Trophoblast cell (in vitro differentiated cells and primary cell): ENCODE results near the gene MLYCD.

Experiments used
- DNase-seq, 2 donors: peaks; one replicate each; pipeline ENCODE4 v3.0.0-alpha.2; 2016
- H2AFZ ChIP-seq: 2 replicates; pipeline ENCODE4 v1.6.1; 2013; ENCODE audit warnings: low read length, moderate library complexity, mild to moderate bottlenecking; ENCODE audit not compliant: insufficient read depth, poor library complexity
- H2AK5ac ChIP-seq: 2 replicates; pipeline ENCODE4 v1.6.1; 2013; ENCODE audit warnings: mild to moderate bottlenecking, low read length
- H2BK120ac ChIP-seq: 2 replicates; pipeline ENCODE4 v1.6.1; 2013; ENCODE audit warnings: low read length, mild to moderate bottlenecking, moderate library complexity; ENCODE audit not compliant: insufficient read depth, poor library complexity
- H2BK12ac ChIP-seq: 2 replicates; pipeline ENCODE4 v1.6.1; 2013; ENCODE audit warnings: mild to moderate bottlenecking, low read length, moderate library complexity
- H2BK5ac ChIP-seq: 2 replicates; pipeline ENCODE4 v1.6.1; 2013; ENCODE audit warnings: low read length, low read depth, moderate library complexity, mild to moderate bottlenecking; ENCODE audit not compliant: poor library complexity
- H3K14ac ChIP-seq: 2 replicates; pipeline ENCODE4 v1.6.1; 2013; ENCODE audit warnings: mild to moderate bottlenecking, low read length
- H3K18ac ChIP-seq: 2 replicates; pipeline ENCODE4 v1.6.1; 2013; ENCODE audit warnings: mild to moderate bottlenecking, low read length
- H3K23ac ChIP-seq: 2 replicates; pipeline ENCODE4 v1.6.1; 2013; ENCODE audit warnings: low read length
- H3K27ac ChIP-seq: 2 replicates; pipeline ENCODE4 v1.5.1; 2013; ENCODE audit warnings: low read depth, mild to moderate bottlenecking, inconsistent platforms, low read length, moderate library complexity
- H3K27me3 ChIP-seq: 2 replicates; pipeline ENCODE4 v1.6.1; 2013; ENCODE audit warnings: inconsistent platforms, mild to moderate bottlenecking, low read length, moderate library complexity; ENCODE audit not compliant: insufficient read depth
- H3K36me3 ChIP-seq, 2 experiments: 1 replicate in 1 of 2; 2 replicates in 1 of 2; pipeline ENCODE4 v1.6.1; 2013; ENCODE audit warnings: low read length in 2 of 2, mild to moderate bottlenecking in 2 of 2, moderate library complexity in 1 of 2; ENCODE audit not compliant: insufficient read depth in 2 of 2, control insufficient read depth in 1 of 2
- H3K4ac ChIP-seq: 2 replicates; pipeline ENCODE4 v1.6.1; 2013; ENCODE audit warnings: low read depth, mild to moderate bottlenecking, low read length, moderate library complexity
- H3K4me1 ChIP-seq, 2 experiments: 1 replicate in 1 of 2; 2 replicates in 1 of 2; pipeline ENCODE4 v1.6.1; 2013; ENCODE audit warnings: low read length in 2 of 2, mild to moderate bottlenecking in 2 of 2, moderate library complexity in 1 of 2; ENCODE audit not compliant: insufficient read depth in 2 of 2, control insufficient read depth in 1 of 2
- H3K4me2 ChIP-seq: 2 replicates; pipeline ENCODE4 v1.6.1; 2013; ENCODE audit warnings: inconsistent platforms, mild to moderate bottlenecking, low read length, moderate library complexity
- H3K4me3 ChIP-seq: 2 replicates; pipeline ENCODE4 v1.5.1; 2013; ENCODE audit warnings: mild to moderate bottlenecking, low read depth, low read length, inconsistent platforms
- H3K79me1 ChIP-seq: one replicate; pipeline ENCODE4 v1.6.1; 2013; ENCODE audit warnings: low read length
- H3K79me2 ChIP-seq: 2 replicates; pipeline ENCODE4 v1.6.1; 2013; ENCODE audit warnings: low read length, mild to moderate bottlenecking; ENCODE audit not compliant: control insufficient read depth, insufficient read depth, poor library complexity
- H3K9ac ChIP-seq: 2 replicates; pipeline ENCODE4 v1.6.1; 2013; ENCODE audit warnings: mild to moderate bottlenecking, low read length
- H3K9me3 ChIP-seq: 2 replicates; pipeline ENCODE4 v1.6.1; 2013; ENCODE audit warnings: low read depth, mild to moderate bottlenecking, control low read depth, inconsistent platforms, low read length; ENCODE audit not compliant: insufficient read depth
- H4K12ac ChIP-seq: 2 replicates; pipeline ENCODE4 v1.6.1; 2013; ENCODE audit warnings: low read depth, mild to moderate bottlenecking, low read length, moderate library complexity
- H4K8ac ChIP-seq: 2 replicates; pipeline ENCODE4 v1.6.1; 2013; ENCODE audit warnings: low read depth, mild to moderate bottlenecking, low read length, moderate library complexity
- H4K91ac ChIP-seq: one replicate; pipeline ENCODE4 v1.6.1; 2013; ENCODE audit warnings: low read depth, mild to moderate bottlenecking, low read length, moderate library complexity
- WGBS: extraction: QIAGEN DNeasy Blood & Tissue Kit; methylation state at CpG from one replicate; pipeline ENCODE4 v1.1.7; 2013; ENCODE audit warnings: missing lambda C conversion rate; ENCODE audit not compliant: insufficient read length, insufficient coverage; ENCODE audit errors: extremely low coverage; 5-methylcytosine and 5-hydroxymethylcytosine counted together

The MLYCD gene

DNA sequence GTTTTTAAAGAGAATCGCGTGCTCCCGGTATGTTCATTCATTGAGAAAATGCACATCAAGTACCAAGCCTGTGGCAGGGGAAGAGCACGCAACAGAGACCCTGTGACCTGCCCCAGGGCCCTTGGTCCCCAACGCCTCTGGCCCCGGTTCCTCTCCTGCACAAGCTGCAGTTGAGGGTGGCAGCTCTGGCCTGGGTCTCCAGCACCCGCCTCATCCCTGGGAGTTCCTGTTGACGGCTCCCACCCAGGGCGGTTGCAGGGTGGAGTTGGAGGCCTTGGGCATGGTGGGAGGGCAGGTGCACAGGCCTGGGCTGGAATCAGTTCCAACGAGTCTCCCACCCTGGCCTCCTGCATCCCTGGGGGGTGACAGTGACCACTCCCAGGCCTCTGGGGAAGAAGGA, 74.2 kb downstream of the MLYCD start:
- Histone ChIP-seq H3K23ac (no peak overlapping the region), H3K36me3 (no peaks in the 10 kb centered on the region), H2BK12ac (no peak overlapping the region), H3K27ac (no peak overlapping the region), H3K4me3 (no peak overlapping the region), H3K4ac (no peak overlapping the region), H4K91ac (no peak overlapping the region), H2AK5ac (no peak overlapping the region), H3K79me1 (no peaks in the 10 kb centered on the region), H3K14ac (no peak overlapping the region), H2AFZ (no peak overlapping the region), H3K4me2 (no peak overlapping the region), H3K9me3 (peaks cover 9% of the 10 kb centered on the region), H3K18ac (no peak overlapping the region), H3K79me2 (no peaks in the 10 kb centered on the region), H4K12ac (no peak overlapping the region), H3K27me3 (peaks cover 14% of the 10 kb centered on the region), H3K4me1 (no peaks in the 10 kb centered on the region), H4K8ac (no peak overlapping the region), H2BK5ac (no peak overlapping the region), H3K9ac (no peak overlapping the region), H2BK120ac (no peak overlapping the region)
- no peak for DNase-seq
- no CpG with 5 or more reads among the region's 10 CpGs for whole genome bisulfite sequencing

DNA sequence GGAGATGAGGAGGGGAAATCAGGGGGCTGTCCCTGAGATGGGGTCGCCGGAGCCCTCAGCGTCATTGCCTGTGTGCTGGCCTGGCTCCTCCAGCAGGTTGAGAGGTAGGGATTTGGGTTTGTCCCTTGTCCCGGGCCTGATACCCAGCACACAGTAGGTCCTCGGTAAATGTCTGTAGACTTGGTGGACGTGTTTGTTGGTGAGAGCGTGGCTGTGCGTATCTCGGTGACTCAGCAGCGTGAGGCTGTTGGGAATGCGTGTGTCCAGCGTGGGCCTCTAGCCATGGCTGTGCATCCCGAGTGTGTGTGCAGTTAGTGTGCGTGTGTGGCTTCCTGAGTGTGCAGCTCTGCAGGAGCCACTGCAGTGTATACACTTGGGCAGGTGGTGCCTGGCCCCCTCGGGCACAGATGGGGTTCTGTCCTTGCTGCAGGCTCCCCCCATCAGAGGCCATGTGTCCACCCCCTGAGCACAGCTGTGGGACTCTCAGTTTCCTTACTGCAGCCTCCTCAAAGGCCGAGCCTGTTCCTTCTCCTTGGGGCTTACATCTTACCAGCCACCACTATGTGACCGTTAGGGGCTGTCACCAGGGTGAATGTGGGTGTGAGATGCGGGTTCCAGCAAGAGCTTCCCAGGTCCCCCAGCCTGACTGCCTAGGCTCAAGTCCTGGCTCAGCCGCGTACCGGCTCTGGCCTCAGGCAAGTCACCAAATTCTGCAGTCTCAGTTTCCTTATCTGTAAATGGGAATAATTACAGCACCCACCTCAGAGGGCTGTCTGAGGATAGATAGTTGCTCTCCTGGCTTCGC, 74.9 kb downstream of the MLYCD start:
- H3K79me2 ChIP-seq, result no peaks in the 10 kb centered on the region
- no peak overlapping the region for H3K18ac ChIP-seq
- H3K9me3 ChIP-seq, result peaks cover 16% of the 10 kb centered on the region
- no peaks in the 10 kb centered on the region for H3K79me1 ChIP-seq
- H3K4me3 ChIP-seq, result no peak overlapping the region
- no peak overlapping the region for H3K4me2 ChIP-seq
- H2AFZ ChIP-seq, result no peak overlapping the region
- no peaks in the 10 kb centered on the region for H3K4me1 ChIP-seq
- H3K27ac ChIP-seq, result no peak overlapping the region
- no peak overlapping the region for H3K9ac ChIP-seq
- H2BK12ac ChIP-seq, result no peak overlapping the region
- WGBS, result no CpG with 5 or more reads among the region's 22 CpGs
- H2AK5ac ChIP-seq, result no peak overlapping the region
- no peak for DNase-seq
- peaks cover 12% of the 10 kb centered on the region for H3K27me3 ChIP-seq
- no peak overlapping the region for H2BK120ac ChIP-seq
- H4K8ac ChIP-seq, result no peak overlapping the region
- no peak overlapping the region for H3K14ac ChIP-seq
- no peak overlapping the region for H4K12ac ChIP-seq
- H3K4ac ChIP-seq, result no peak overlapping the region
- H4K91ac ChIP-seq, result no peak overlapping the region
- no peak overlapping the region for H3K23ac ChIP-seq
- H2BK5ac ChIP-seq, result no peak overlapping the region
- no peaks in the 10 kb centered on the region for H3K36me3 ChIP-seq

DNA sequence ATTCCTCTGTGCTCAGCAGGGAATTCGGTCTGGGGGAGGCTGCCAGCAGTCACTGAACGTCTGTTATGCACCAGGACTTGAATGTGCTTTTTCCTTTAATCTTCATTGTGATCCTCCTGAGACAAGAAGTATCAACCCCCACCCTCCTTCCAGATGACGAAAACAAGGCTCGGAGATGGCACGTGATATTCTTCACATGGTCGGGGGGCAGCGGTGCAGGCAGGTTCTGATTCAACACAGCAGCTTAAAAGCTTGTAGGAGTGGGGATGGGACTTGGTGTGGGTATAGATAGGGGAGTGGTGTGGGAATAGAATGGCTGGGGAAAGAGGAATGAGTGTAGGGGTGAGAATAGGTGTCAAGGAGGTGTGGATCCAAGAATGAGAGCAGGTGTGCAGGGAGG, 75.6 kb downstream of the MLYCD start:
- Histone ChIP-seq H3K27me3 (peaks cover 7% of the 10 kb centered on the region), H2BK5ac (no peak overlapping the region), H3K27ac (no peak overlapping the region), H3K18ac (no peak overlapping the region), H3K4me3 (no peak overlapping the region), H3K4ac (no peak overlapping the region), H4K91ac (no peak overlapping the region), H3K4me2 (no peak overlapping the region), H4K12ac (no peak overlapping the region), H3K79me2 (no peaks in the 10 kb centered on the region), H3K4me1 (no peaks in the 10 kb centered on the region), H3K9ac (no peak overlapping the region), H3K36me3 (no peaks in the 10 kb centered on the region), H3K9me3 (peaks cover 21% of the 10 kb centered on the region), H3K14ac (no peak overlapping the region), H2BK120ac (no peak overlapping the region), H4K8ac (no peak overlapping the region), H2BK12ac (no peak overlapping the region), H2AK5ac (no peak overlapping the region), H3K79me1 (no peaks in the 10 kb centered on the region), H3K23ac (no peak overlapping the region), H2AFZ (no peak overlapping the region)
- DNase-seq, result no peak
- WGBS, result no CpG with 5 or more reads among the region's 7 CpGs

DNA sequence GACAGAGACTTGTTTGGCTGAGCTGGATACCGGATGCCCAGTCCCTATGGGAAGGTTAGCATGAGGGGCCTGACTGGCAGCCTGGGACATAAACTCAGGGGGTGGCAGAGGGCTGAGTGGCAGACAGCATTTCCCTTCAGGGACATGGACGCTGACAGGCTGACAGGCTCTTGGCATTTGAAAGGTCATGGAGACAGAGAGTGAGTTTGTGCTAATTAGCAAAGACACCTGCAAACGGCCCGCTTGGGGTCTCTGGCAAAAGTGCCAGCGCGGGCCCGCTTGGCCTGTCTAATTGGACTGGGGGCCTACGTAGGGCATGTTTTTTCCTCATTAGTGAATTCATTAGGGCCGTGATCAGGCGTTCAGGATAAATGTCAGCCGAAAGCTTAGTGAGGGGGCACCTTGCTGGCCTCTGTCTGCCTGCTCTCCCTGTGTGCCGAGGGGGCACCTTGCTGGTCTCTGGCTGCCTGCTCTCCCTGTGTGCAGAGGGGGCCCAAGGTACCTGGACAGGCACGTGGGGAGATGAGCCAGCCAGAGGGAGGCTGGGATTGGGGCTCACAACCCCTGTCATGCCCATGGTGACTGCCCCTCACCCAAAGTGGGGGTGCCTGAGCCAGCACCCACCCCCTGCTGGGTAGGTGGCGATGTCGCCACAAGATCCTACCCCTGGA, 76.8 kb downstream of the MLYCD start:
- H3K79me1 ChIP-seq, result no peaks in the 10 kb centered on the region
- no peak for DNase-seq
- no peak overlapping the region for H3K4me3 ChIP-seq
- H2BK5ac ChIP-seq, result no peak overlapping the region
- no peak overlapping the region for H2BK12ac ChIP-seq
- no peak overlapping the region for H2AFZ ChIP-seq
- no peak overlapping the region for H2BK120ac ChIP-seq
- H3K14ac ChIP-seq, result no peak overlapping the region
- no peaks in the 10 kb centered on the region for H3K4me1 ChIP-seq
- H3K23ac ChIP-seq, result no peak overlapping the region
- no peak overlapping the region for H3K27ac ChIP-seq
- H2AK5ac ChIP-seq, result no peak overlapping the region
- WGBS, result no CpG with 5 or more reads among the region's 15 CpGs
- H3K9me3 ChIP-seq, result peaks cover 23% of the 10 kb centered on the region
- no peak overlapping the region for H4K8ac ChIP-seq
- no peak overlapping the region for H3K18ac ChIP-seq
- H3K27me3 ChIP-seq, result no peaks in the 10 kb centered on the region
- H3K79me2 ChIP-seq, result no peaks in the 10 kb centered on the region
- H3K36me3 ChIP-seq, result no peaks in the 10 kb centered on the region
- H3K4ac ChIP-seq, result no peak overlapping the region
- H4K12ac ChIP-seq, result no peak overlapping the region
- H4K91ac ChIP-seq, result no peak overlapping the region
- no peak overlapping the region for H3K9ac ChIP-seq
- no peak overlapping the region for H3K4me2 ChIP-seq
